ENCODE measurements around the gene UBE2J2. TPM values are rescaled to one million over a fixed set of nuclear protein-coding genes. Genes with fewer than 3 reads are reported as not detected.
A peak's percentile ranks its signal among the peaks of the same experiment; 100 is the strongest.

The UBE2J2 gene
- total and polyA plus RNA-seq, 5 donors from 2014 or later, result 56.4 to 97.5 (median 77.2) TPM

DNA sequence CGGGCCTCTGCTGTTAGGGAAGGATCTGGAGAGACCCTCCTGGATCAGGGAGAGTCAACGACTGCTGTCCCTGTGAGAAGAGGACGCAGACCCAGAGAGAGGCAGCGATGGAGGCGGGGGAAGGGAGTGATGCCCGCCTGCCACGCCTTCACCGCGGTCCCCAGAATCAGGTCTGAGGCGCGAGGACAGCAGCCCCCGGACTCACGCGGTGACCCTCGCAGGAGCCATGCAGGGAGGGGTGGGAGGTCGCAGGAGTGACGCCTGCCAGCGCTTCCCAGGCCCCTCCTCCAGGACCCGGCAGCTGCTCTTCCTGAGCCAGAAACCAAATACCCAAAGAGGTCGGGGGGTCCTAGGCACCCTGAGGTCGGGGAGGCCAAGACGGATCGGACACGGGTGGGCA lies 53.5 kb downstream of the UBE2J2 start:
- ATAC-seq (ENCODE audit: low read depth in 2 of 2) (no peak), DNase-seq (no peak)
- peaks cover 22% of the 10 kb centered on the region for H3K36me3 ChIP-seq (ENCODE audit: control insufficient read depth, insufficient read depth, low read length)
- peaks cover 6% of the 10 kb centered on the region for H3K27me3 Mint-ChIP-seq
- H3K4me1 Mint-ChIP-seq, result peaks cover 5 to 34% (median 16%) of the 10 kb centered on the region in 4 donors
- no peak overlapping the region for H3K4me3 ChIP-seq (ENCODE audit: low read depth, low read length)
- peak overlapping the region; percentile 84 for H3K27ac ChIP-seq (ENCODE audit: insufficient read depth, low read length, poor library complexity, severe bottlenecking)
- H3K4me3 Mint-ChIP-seq, result peak overlapping the region in 1 of 4 donors; percentile 64
- H3K36me3 Mint-ChIP-seq, result peaks cover 19% of the 10 kb centered on the region
- no peaks in the 10 kb centered on the region for H3K9me3 ChIP-seq (ENCODE audit: control insufficient read depth in 2 of 2, low read length in 2 of 2)
- H3K27me3 ChIP-seq (ENCODE audit: control insufficient read depth, insufficient read depth, low read length), result no peaks in the 10 kb centered on the region
- peaks cover 40% of the 10 kb centered on the region for H3K4me1 ChIP-seq (ENCODE audit: control insufficient read depth, insufficient read depth, low read length, poor library complexity, severe bottlenecking)
- H3K27ac Mint-ChIP-seq, result peak overlapping the region in 1 of 3 donors; percentile 47
- H3K9me3 Mint-ChIP-seq, result peaks cover 0 to 2% (median 0%) of the 10 kb centered on the region in 7 donors

DNA sequence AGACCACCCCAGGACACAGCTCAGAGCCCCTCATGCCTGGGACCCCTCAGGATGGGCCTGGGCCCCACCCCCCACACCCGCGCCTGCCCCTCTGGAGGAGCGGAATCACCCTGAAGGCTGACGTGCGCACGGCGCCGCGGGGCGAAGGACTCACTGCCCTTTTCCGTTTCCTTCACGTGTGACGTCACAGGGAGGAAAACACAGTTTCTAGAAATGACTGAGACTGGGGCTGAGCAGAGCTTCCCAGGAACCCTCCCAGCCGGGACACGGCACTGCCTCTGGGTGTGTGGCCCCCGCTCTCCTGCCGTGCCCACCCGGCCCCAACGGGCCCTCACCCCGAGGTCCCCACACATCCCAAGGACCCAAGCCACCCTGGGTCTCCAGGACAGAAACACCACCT lies 54.3 kb downstream of the UBE2J2 start:
- H3K4me3 Mint-ChIP-seq, result peak overlapping the region; percentile 7 to 56 (median 43)
- peaks cover 49% of the 10 kb centered on the region for H3K4me1 ChIP-seq (ENCODE audit: control insufficient read depth, insufficient read depth, low read length, poor library complexity, severe bottlenecking)
- peak in 1 of 2 donors; percentile 11 for ATAC-seq (ENCODE audit: low read depth in 2 of 2)
- H3K27me3 Mint-ChIP-seq, result peaks cover 6% of the 10 kb centered on the region
- peaks cover 19% of the 10 kb centered on the region for H3K36me3 Mint-ChIP-seq
- H3K4me1 Mint-ChIP-seq, result peaks cover 5 to 40% (median 19%) of the 10 kb centered on the region in 4 donors
- no peaks in the 10 kb centered on the region for H3K9me3 ChIP-seq (ENCODE audit: control insufficient read depth in 2 of 2, low read length in 2 of 2)
- peaks cover 0 to 2% (median 0%) of the 10 kb centered on the region in 7 donors for H3K9me3 Mint-ChIP-seq
- H3K27me3 ChIP-seq (ENCODE audit: control insufficient read depth, insufficient read depth, low read length), result no peaks in the 10 kb centered on the region
- DNase-seq, result peak; percentile 53 to 68 (median 58)
- H3K4me3 ChIP-seq (ENCODE audit: low read depth, low read length), result no peak overlapping the region
- H3K36me3 ChIP-seq (ENCODE audit: control insufficient read depth, insufficient read depth, low read length), result peaks cover 21% of the 10 kb centered on the region
- H3K27ac Mint-ChIP-seq, result peak overlapping the region in 2 of 3 donors; percentile 86 to 88
- H3K27ac ChIP-seq (ENCODE audit: insufficient read depth, low read length, poor library complexity, severe bottlenecking), result peak overlapping the region; percentile 84

GRCh38 chr1:1218524-1219200 lies 55.0 kb downstream of the UBE2J2 start:
- Histone ChIP-seq H3K36me3 (ENCODE audit: control insufficient read depth, insufficient read depth, low read length) (peaks cover 21% of the 10 kb centered on the region), H3K4me3 (ENCODE audit: low read depth, low read length) (no peak overlapping the region), H3K27me3 (ENCODE audit: control insufficient read depth, insufficient read depth, low read length) (no peaks in the 10 kb centered on the region), H3K27ac (ENCODE audit: insufficient read depth, low read length, poor library complexity, severe bottlenecking) (peak overlapping the region; percentile 84), H3K9me3 (ENCODE audit: control insufficient read depth in 2 of 2, low read length in 2 of 2) (no peaks in the 10 kb centered on the region), H3K4me1 (ENCODE audit: control insufficient read depth, insufficient read depth, low read length, poor library complexity, severe bottlenecking) (peaks cover 55% of the 10 kb centered on the region)
- H3K27me3 Mint-ChIP-seq, result peaks cover 6% of the 10 kb centered on the region
- ATAC-seq (ENCODE audit: low read depth in 2 of 2) (no peak), DNase-seq (no peak)
- H3K4me3 Mint-ChIP-seq, result peak overlapping the region in 2 of 4 donors; percentile 39 to 47
- H3K9me3 Mint-ChIP-seq, result peaks cover 0 to 2% (median 0%) of the 10 kb centered on the region in 7 donors
- H3K4me1 Mint-ChIP-seq, result peaks cover 5 to 42% (median 20%) of the 10 kb centered on the region in 4 donors
- H3K36me3 Mint-ChIP-seq, result peaks cover 19% of the 10 kb centered on the region
- peak overlapping the region; percentile 67 to 88 (median 86) for H3K27ac Mint-ChIP-seq

GRCh38 chr1:1217621-1218523 lies 55.8 kb downstream of the UBE2J2 start:
- peaks cover 63% of the 10 kb centered on the region for H3K4me1 ChIP-seq (ENCODE audit: control insufficient read depth, insufficient read depth, low read length, poor library complexity, severe bottlenecking)
- no peaks in the 10 kb centered on the region for H3K9me3 ChIP-seq (ENCODE audit: control insufficient read depth in 2 of 2, low read length in 2 of 2)
- H3K27ac Mint-ChIP-seq, result peak overlapping the region in 2 of 3 donors; percentile 38 to 67
- peaks cover 15% of the 10 kb centered on the region for H3K36me3 ChIP-seq (ENCODE audit: control insufficient read depth, insufficient read depth, low read length)
- peak overlapping the region; percentile 84 for H3K27ac ChIP-seq (ENCODE audit: insufficient read depth, low read length, poor library complexity, severe bottlenecking)
- peaks cover 16% of the 10 kb centered on the region for H3K36me3 Mint-ChIP-seq
- H3K4me1 Mint-ChIP-seq, result peaks cover 5 to 44% (median 19%) of the 10 kb centered on the region in 4 donors
- ATAC-seq (ENCODE audit: low read depth in 2 of 2) (no peak), DNase-seq (no peak)
- peak overlapping the region in 2 of 4 donors; percentile 15 to 21 for H3K4me3 Mint-ChIP-seq
- H3K27me3 ChIP-seq (ENCODE audit: control insufficient read depth, insufficient read depth, low read length), result no peaks in the 10 kb centered on the region
- H3K27me3 Mint-ChIP-seq, result peaks cover 6% of the 10 kb centered on the region
- H3K9me3 Mint-ChIP-seq, result peaks cover 0 to 2% (median 0%) of the 10 kb centered on the region in 7 donors
- H3K4me3 ChIP-seq (ENCODE audit: low read depth, low read length), result no peak overlapping the region

- H3K36me3 ChIP-seq (ENCODE audit: control insufficient read depth, insufficient read depth, low read length), result peaks cover 9% of the 10 kb centered on the region
- H3K4me1 ChIP-seq (ENCODE audit: control insufficient read depth, insufficient read depth, low read length, poor library complexity, severe bottlenecking), result peaks cover 71% of the 10 kb centered on the region
Observed at GRCh38 chr1:1216770-1217620, 56.7 kb downstream of the UBE2J2 start.

DNA sequence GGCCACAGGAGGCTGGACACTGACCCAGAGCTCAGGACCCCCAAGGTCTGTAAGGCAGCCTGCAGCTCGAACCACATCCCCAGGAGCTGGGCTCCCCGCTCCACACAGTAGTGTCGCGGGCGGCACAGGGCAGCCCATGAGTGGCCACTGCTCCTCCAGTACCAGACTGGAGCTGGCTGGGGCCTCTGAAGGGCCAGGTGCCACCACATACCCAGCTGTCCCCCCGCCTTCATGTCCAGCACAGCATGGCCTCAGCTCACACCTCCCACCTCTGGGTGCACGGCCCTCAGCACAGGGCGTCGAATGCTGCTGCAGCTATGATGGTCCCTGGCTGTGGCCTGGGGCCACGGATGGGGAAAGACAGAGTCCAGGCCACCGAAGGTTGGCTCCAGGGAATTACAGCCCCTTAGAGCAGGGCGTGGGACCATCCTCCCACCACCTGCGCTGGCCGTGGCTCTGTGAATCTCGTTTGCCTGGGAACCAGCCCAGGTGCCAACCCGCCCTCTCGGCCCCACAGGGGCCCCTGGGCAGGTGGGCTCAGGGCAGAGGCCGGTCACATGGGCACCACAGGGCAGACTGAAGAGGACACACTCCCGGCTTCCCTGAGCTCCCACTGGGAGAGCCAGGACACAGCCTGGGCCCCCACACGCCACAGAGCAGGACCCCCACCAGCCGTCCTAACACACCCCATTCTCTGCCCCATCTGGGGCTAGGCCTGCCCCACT lies 57.6 kb downstream of the UBE2J2 start:
- Mint-ChIP-seq H3K36me3 (peaks cover 13% of the 10 kb centered on the region), H3K9me3 (peaks cover 0 to 2% (median 0%) of the 10 kb centered on the region in 7 donors), H3K27ac (peak overlapping the region in 2 of 3 donors; percentile 98 to 99), H3K27me3 (peaks cover 6% of the 10 kb centered on the region), H3K4me3 (peak overlapping the region; percentile 80 to 98 (median 87)), H3K4me1 (peaks cover 3 to 46% (median 18%) of the 10 kb centered on the region in 4 donors)
- Histone ChIP-seq H3K36me3 (ENCODE audit: control insufficient read depth, insufficient read depth, low read length) (no peaks in the 10 kb centered on the region), H3K4me3 (ENCODE audit: low read depth, low read length) (no peak overlapping the region), H3K27ac (ENCODE audit: insufficient read depth, low read length, poor library complexity, severe bottlenecking) (peak overlapping the region; percentile 84), H3K27me3 (ENCODE audit: control insufficient read depth, insufficient read depth, low read length) (no peaks in the 10 kb centered on the region), H3K4me1 (ENCODE audit: control insufficient read depth, insufficient read depth, low read length, poor library complexity, severe bottlenecking) (peaks cover 76% of the 10 kb centered on the region), H3K9me3 (ENCODE audit: control insufficient read depth in 2 of 2, low read length in 2 of 2) (no peaks in the 10 kb centered on the region)
- ATAC-seq (ENCODE audit: low read depth in 2 of 2) (no peak), DNase-seq (no peak)

More at GRCh38 chr1:1216770-1217620, 56.7 kb downstream of the UBE2J2 start:
- peak overlapping the region; percentile 98 to 99 (median 98) for H3K27ac Mint-ChIP-seq
- peak; percentile 22 to 42 for ATAC-seq (ENCODE audit: low read depth in 2 of 2)
- peak overlapping the region; percentile 80 to 98 (median 87) for H3K4me3 Mint-ChIP-seq
- peak; percentile 49 to 59 (median 57) for DNase-seq
- H3K9me3 Mint-ChIP-seq, result peaks cover 0 to 2% (median 0%) of the 10 kb centered on the region in 7 donors
- H3K36me3 Mint-ChIP-seq, result peaks cover 13% of the 10 kb centered on the region
- no peaks in the 10 kb centered on the region for H3K9me3 ChIP-seq (ENCODE audit: control insufficient read depth in 2 of 2, low read length in 2 of 2)
- H3K27me3 ChIP-seq (ENCODE audit: control insufficient read depth, insufficient read depth, low read length), result no peaks in the 10 kb centered on the region
- H3K27ac ChIP-seq (ENCODE audit: insufficient read depth, low read length, poor library complexity, severe bottlenecking), result peak overlapping the region; percentile 84
- H3K4me3 ChIP-seq (ENCODE audit: low read depth, low read length), result no peak overlapping the region
- H3K27me3 Mint-ChIP-seq, result peaks cover 6% of the 10 kb centered on the region
- peaks cover 3 to 44% (median 18%) of the 10 kb centered on the region in 4 donors for H3K4me1 Mint-ChIP-seq

Measured in CD4-positive, CD25-positive, alpha-beta regulatory T cell (primary cell).